ENCODE measurements around the gene MBD3L1. TPM values are rescaled to one million over a fixed set of nuclear protein-coding genes. Genes with fewer than 3 reads are reported as not detected.
A peak's percentile ranks its signal among the peaks of the same experiment; 100 is the strongest.

MBD3L1 gene
- total and polyA plus RNA-seq, 9 of the 15 experiments (the other 6 are each of a cell fraction or from before 2014, with no cell fraction given): not detected

DNA sequence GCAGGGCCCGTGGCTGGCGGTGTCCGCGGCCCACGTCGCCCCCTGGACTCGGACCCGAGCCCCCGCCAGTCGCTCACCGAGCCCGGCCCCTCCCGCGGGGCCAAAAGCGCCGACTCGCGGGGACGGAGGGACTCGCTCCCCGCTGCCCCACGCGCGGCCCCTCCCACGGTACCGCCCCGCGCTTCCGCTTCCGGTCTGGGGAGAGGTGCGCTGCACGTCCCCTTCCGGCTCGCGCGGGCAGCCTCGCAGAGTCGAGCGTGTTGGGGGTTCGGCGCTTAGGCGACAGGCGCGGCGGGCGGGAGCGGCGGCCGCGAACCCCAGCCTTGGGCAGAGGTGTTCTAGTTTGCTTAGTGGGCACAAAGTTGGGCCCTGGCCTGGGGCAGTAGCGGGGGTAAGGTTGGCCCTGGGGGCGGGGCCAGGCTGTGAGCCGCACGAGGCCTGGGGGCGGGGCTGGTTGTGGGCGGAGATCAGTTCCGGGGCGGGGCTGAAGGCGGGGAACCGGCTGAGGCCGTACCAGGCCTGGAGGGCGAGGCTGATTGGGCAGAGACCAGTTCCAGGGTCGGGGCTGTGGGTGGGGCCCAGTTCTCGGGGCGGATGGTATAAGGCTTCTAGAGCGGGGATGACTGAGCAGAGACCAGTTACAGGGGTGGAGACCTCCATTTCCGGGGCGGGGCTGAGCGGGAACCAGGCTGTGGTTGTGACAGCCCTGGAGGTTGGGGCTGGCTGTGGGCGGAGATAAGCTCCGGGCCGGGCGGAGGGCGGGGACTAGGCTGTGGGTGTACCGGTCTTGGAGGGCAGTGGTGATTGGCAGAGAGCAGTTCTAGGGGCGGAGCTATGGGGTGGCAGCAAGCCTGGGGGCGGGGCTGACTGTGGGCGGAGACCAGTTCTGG lies at the start of gene MBD3L1, which contains the start of gene ZNF558 (continued):
- TF ChIP-seq ESRRA (IDR thresholded peaks at IDR 0.05; ENCODE audit: borderline replicate concordance, low read depth): peak; percentile 52
- TF ChIP-seq, protein P1, sequence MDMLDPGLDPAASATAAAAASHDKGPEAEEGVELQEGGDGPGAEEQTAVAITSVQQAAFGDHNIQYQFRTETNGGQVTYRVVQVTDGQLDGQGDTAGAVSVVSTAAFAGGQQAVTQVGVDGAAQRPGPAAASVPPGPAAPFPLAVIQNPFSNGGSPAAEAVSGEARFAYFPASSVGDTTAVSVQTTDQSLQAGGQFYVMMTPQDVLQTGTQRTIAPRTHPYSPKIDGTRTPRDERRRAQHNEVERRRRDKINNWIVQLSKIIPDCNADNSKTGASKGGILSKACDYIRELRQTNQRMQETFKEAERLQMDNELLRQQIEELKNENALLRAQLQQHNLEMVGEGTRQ (CRISPR knock-in tag; IDR thresholded peaks at IDR 0.05): no peak
- TF ChIP-seq TBP (optimal IDR thresholded peaks at IDR 0.05; ENCODE audit: low read depth, low read length): peak; percentile 60
- no peak for TF ChIP-seq SMAD3 (CRISPR knock-in tag; conservative IDR thresholded peaks at IDR 0.05)
- peak; percentile 66; the same call in 1 of the 2 replicates for TF ChIP-seq KLF6 (CRISPR knock-in tag; IDR thresholded peaks at IDR 0.05; ENCODE audit: borderline replicate concordance)
- TF ChIP-seq TCF7L2 (IDR thresholded peaks at IDR 0.05; ENCODE audit: low read depth, low read length): no peak
- no peak for TF ChIP-seq E2F3 (CRISPR knock-in tag; IDR thresholded peaks at IDR 0.05)
- peak; percentile 62 for TF ChIP-seq CREM (IDR thresholded peaks at IDR 0.05; ENCODE audit: low read depth)
- no peak for TF ChIP-seq NCOA6 (IDR thresholded peaks at IDR 0.05)
- no peak for TF ChIP-seq KDM1A (IDR thresholded peaks at IDR 0.05)
- TF ChIP-seq MYC (IDR thresholded peaks at IDR 0.05; ENCODE audit: low read depth, low read length): peak; percentile 94
- peak; percentile 75; the same call in 1 of the 2 replicates for TF ChIP-seq MYC (CRISPR knock-in tag; IDR thresholded peaks at IDR 0.05; ENCODE audit: borderline replicate concordance, low read depth)
- TF ChIP-seq, protein P2, sequence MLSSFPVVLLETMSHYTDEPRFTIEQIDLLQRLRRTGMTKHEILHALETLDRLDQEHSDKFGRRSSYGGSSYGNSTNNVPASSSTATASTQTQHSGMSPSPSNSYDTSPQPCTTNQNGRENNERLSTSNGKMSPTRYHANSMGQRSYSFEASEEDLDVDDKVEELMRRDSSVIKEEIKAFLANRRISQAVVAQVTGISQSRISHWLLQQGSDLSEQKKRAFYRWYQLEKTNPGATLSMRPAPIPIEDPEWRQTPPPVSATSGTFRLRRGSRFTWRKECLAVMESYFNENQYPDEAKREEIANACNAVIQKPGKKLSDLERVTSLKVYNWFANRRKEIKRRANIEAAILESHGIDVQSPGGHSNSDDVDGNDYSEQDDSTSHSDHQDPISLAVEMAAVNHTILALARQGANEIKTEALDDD (IDR thresholded peaks at IDR 0.05): 0 out of 2 replicates have a peak, but pooled peaks have one; percentile 25
- TF ChIP-seq ZNF830 (CRISPR knock-in tag; IDR thresholded peaks at IDR 0.05): 0 out of 2 replicates have a peak, but pooled peaks have one; percentile 18
- TF ChIP-seq MYBL2 (IDR thresholded peaks at IDR 0.05; ENCODE audit: low read depth): no peak
- no peak for TF ChIP-seq MYBL2 (CRISPR knock-in tag; IDR thresholded peaks at IDR 0.05; ENCODE audit: borderline replicate concordance)
- TF ChIP-seq TEAD2 (tag; IDR thresholded peaks at IDR 0.05): no peak
- TF ChIP-seq BRD4 (IDR thresholded peaks at IDR 0.05): no peak
- no peak for TF ChIP-seq ASH1L (IDR thresholded peaks at IDR 0.05; ENCODE audit: borderline replicate concordance, low read depth, partially characterized antibody)
- peak; percentile 98 for TF ChIP-seq GABPB1 (CRISPR knock-in tag; IDR thresholded peaks at IDR 0.05)
- TF ChIP-seq TAF7 (tag; IDR thresholded peaks at IDR 0.05): no peak
- TF ChIP-seq CREBBP (IDR thresholded peaks at IDR 0.05; ENCODE audit: low read depth, low read length): no peak
- peak; percentile 11 for TF ChIP-seq DACH1 (IDR thresholded peaks at IDR 0.05; ENCODE audit: partially characterized antibody)
- no peak for TF ChIP-seq ZNF75A (CRISPR knock-in tag; IDR thresholded peaks at IDR 0.05)
- peak; percentile 82 for TF ChIP-seq RB1 (IDR thresholded peaks at IDR 0.05; ENCODE audit: low read depth)
- TF ChIP-seq, protein P3, sequence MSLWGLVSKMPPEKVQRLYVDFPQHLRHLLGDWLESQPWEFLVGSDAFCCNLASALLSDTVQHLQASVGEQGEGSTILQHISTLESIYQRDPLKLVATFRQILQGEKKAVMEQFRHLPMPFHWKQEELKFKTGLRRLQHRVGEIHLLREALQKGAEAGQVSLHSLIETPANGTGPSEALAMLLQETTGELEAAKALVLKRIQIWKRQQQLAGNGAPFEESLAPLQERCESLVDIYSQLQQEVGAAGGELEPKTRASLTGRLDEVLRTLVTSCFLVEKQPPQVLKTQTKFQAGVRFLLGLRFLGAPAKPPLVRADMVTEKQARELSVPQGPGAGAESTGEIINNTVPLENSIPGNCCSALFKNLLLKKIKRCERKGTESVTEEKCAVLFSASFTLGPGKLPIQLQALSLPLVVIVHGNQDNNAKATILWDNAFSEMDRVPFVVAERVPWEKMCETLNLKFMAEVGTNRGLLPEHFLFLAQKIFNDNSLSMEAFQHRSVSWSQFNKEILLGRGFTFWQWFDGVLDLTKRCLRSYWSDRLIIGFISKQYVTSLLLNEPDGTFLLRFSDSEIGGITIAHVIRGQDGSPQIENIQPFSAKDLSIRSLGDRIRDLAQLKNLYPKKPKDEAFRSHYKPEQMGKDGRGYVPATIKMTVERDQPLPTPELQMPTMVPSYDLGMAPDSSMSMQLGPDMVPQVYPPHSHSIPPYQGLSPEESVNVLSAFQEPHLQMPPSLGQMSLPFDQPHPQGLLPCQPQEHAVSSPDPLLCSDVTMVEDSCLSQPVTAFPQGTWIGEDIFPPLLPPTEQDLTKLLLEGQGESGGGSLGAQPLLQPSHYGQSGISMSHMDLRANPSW (CRISPR knock-in tag; IDR thresholded peaks at IDR 0.05): no peak
